Endothelial cell of umbilical vein (primary cell): ENCODE measurements around the gene MCM6. TPM values are rescaled to one million over a fixed set of nuclear protein-coding genes. Genes with fewer than 3 reads are reported as not detected.

ENCODE experiments used
- Bru-seq: library from RNA; stranded (reverse); fragments of 400-500 nt; gene quantifications from one replicate; lab custom pipeline; 2021; lab: Mats Ljungman, UMichigan
- BruChase-seq, 2 experiments: library from RNA; stranded (reverse); fragments of 400-500 nt; gene quantifications; one replicate each; lab custom pipeline; 2021; lab: Mats Ljungman, UMichigan
- BruUV-seq: library from RNA; stranded (reverse); fragments of 400-500 nt; replicated peaks from 2 replicates; lab custom pipeline; 2021; lab: Mats Ljungman, UMichigan
- CTCF ChIA-PET: fragments of 300-600, 350-600 bp; sonication (Branson Sonifier 250); formaldehyde crosslinking; loops from one replicate; lab custom pipeline; 2021; ENCODE audit warnings: antibody characterized with exemption, inconsistent platforms; lab: Charles Lee
- POLR2A ChIA-PET: fragments of 300-600, 350-600 bp; sonication (Branson Sonifier 250); formaldehyde crosslinking; loops from one replicate; lab custom pipeline; 2021; ENCODE audit warnings: antibody characterized with exemption, inconsistent platforms; lab: Charles Lee
- DNase-seq: peaks from one replicate; pipeline ENCODE4 v3.0.0-alpha.2; 2011; ENCODE audit warnings: low read depth, low spot score
- FAIRE-seq: peaks from 2 replicates; lab custom pipeline; 2011; peaks lifted over from hg19 to GRCh38; lab: Jason Lieb, UNC
- H2AFZ ChIP-seq: 2 replicates; pipeline ENCODE4 v1.6.0; 2012; ENCODE audit warnings: low read depth, low read length, control low read depth, inconsistent platforms
- H3K27ac ChIP-seq: 2 replicates; pipeline ENCODE4 v1.5.1; 2011; ENCODE audit warnings: low read depth, mild to moderate bottlenecking, control low read depth, low read length, moderate library complexity; ENCODE audit not compliant: insufficient read depth
- H3K27me3 ChIP-seq, 2 experiments: 2 replicates each; pipeline versions ENCODE4 v1.6.0 to v1.6.1; 2011; ENCODE audit warnings: low read length in 2 of 2, mixed read lengths in 1 of 2; ENCODE audit not compliant: control insufficient read depth in 2 of 2, insufficient read depth in 2 of 2
- H3K36me3 ChIP-seq, 2 experiments: 2 replicates in 1 of 2; 3 replicates in 1 of 2; pipeline ENCODE4 v1.5.1; 2011; ENCODE audit warnings: low read length in 2 of 2, mild to moderate bottlenecking in 1 of 2, moderate library complexity in 1 of 2; ENCODE audit not compliant: control insufficient read depth in 2 of 2, insufficient read depth in 2 of 2; ENCODE audit errors: extremely low read depth in 1 of 2
- H3K4me1 ChIP-seq: 3 replicates; pipeline ENCODE4 v1.5.1; 2011; ENCODE audit warnings: mild to moderate bottlenecking, low read length; ENCODE audit not compliant: control insufficient read depth, insufficient read depth; ENCODE audit errors: extremely low read depth
- H3K4me2 ChIP-seq: 2 replicates; pipeline ENCODE4 v1.6.1; 2011; ENCODE audit warnings: low read length, control low read depth, mixed read lengths; ENCODE audit not compliant: insufficient read depth
- H3K4me3 ChIP-seq, 3 experiments: fragments of 200-600 bp in 1 of 3; sonication (generic), shearing (Covaris generic) in 1 of 3; replicated peaks in 1 of 3; 2 replicates each; pipeline ENCODE4 v1.5.1; 2011 to 2016; ENCODE audit warnings: control low read depth in 3 of 3, low read length in 3 of 3, mild to moderate bottlenecking in 2 of 3, inconsistent platforms in 1 of 3, low read depth in 1 of 3, moderate library complexity in 1 of 3; ENCODE audit not compliant: insufficient read depth in 1 of 3
- H3K79me2 ChIP-seq: 2 replicates; pipeline ENCODE4 v1.6.0; 2012; ENCODE audit warnings: low read length, inconsistent platforms; ENCODE audit not compliant: control insufficient read depth, insufficient read depth
- H3K9ac ChIP-seq: replicated peaks from 2 replicates; pipeline ENCODE3; 2011; ENCODE audit warnings: low read length, control low read depth; ENCODE audit not compliant: insufficient read depth; ENCODE audit errors: extremely low read depth
- H3K9me1 ChIP-seq: replicated peaks from 3 replicates; pipeline ENCODE4 v1.6.0; 2011; ENCODE audit warnings: mild to moderate bottlenecking, low read length; ENCODE audit not compliant: control insufficient read depth, insufficient read depth; ENCODE audit errors: extremely low read depth
- H3K9me3 ChIP-seq: replicated peaks from 2 replicates; pipeline ENCODE4 v1.5.1; 2012; ENCODE audit warnings: low read length, inconsistent platforms; ENCODE audit not compliant: control insufficient read depth, insufficient read depth
- H4K20me1 ChIP-seq: replicated peaks from 2 replicates; pipeline ENCODE3; 2011; ENCODE audit warnings: mild to moderate bottlenecking, low read length; ENCODE audit not compliant: control insufficient read depth, insufficient read depth; ENCODE audit errors: extremely low read depth
- CTCF ChIP-seq, 2 donors: IDR thresholded peaks; 1 replicate in 1 of 2; 2 replicates in 1 of 2; pipeline ENCODE4 v1.5.1; 2011; ENCODE audit warnings: low read length in 2 of 2, mild to moderate bottlenecking in 2 of 2, moderate library complexity in 2 of 2, control low read depth in 1 of 2, inconsistent platforms in 1 of 2, low read depth in 1 of 2; ENCODE audit not compliant: insufficient read depth in 1 of 2; ENCODE audit errors: extremely low read depth in 1 of 2
- EZH2 ChIP-seq: IDR thresholded peaks from 2 replicates; pipeline ENCODE4 v1.6.1; 2012; ENCODE audit warnings: borderline replicate concordance, low read depth, mild to moderate bottlenecking, moderate library complexity, low read length, inconsistent platforms; ENCODE audit not compliant: severe bottlenecking
- FOS ChIP-seq: IDR thresholded peaks from 2 replicates; pipeline ENCODE4 v1.6.1; 2011; ENCODE audit warnings: mild to moderate bottlenecking, low read length, moderate library complexity, borderline replicate concordance; ENCODE audit not compliant: insufficient read depth
- GATA2 ChIP-seq: IDR thresholded peaks from 2 replicates; pipeline ENCODE4 v1.7.0; 2011; ENCODE audit warnings: low read depth, mild to moderate bottlenecking, moderate library complexity, mixed read lengths, low read length; ENCODE audit not compliant: insufficient read length, insufficient read depth
- JUN ChIP-seq: IDR thresholded peaks from 2 replicates; pipeline ENCODE4 v1.6.1; 2011; ENCODE audit warnings: borderline replicate concordance, low read depth; ENCODE audit not compliant: insufficient read length, insufficient read depth
- MAX ChIP-seq: IDR thresholded peaks from 2 replicates; pipeline ENCODE4 v1.6.1; 2011; ENCODE audit not compliant: insufficient read depth, insufficient read length
- MYC ChIP-seq: IDR thresholded peaks from one replicate; pipeline ENCODE4 v1.6.1; 2011; ENCODE audit warnings: mild to moderate bottlenecking, low read depth, low read length
- POLR2A ChIP-seq: IDR thresholded peaks from 2 replicates; pipeline ENCODE4 v1.6.1; 2012; ENCODE audit warnings: low read depth, mild to moderate bottlenecking, control low read depth, low read length
- POLR2AphosphoS5 ChIP-seq: IDR thresholded peaks from 2 replicates; pipeline ENCODE4 v1.6.1; 2012; ENCODE audit warnings: low read depth, mild to moderate bottlenecking, control low read depth, low read length, moderate library complexity; ENCODE audit not compliant: insufficient read depth
- dilution Hi-C: fragments of 300-500 bp; cut with MboI; formaldehyde crosslinking; loops from one replicate; pipeline ENCODE4 v1.15.0; 2019; ENCODE audit warnings: low sequenced_read_pairs; ENCODE audit not compliant: extremely low pct_ligation_motif_present
- intact Hi-C: fragments of 100-400 bp; cut with micrococcal nuclease; formaldehyde crosslinking; loops from one replicate; pipeline ENCODE4 v1.10.0; 2022
- long read RNA-seq: library from polyadenylated mRNA; stranded (forward); transcript quantifications from one replicate; pipeline ENCODE4 v2.0.0, GENCODE V29; 2021
- polyA minus RNA-seq, 3 experiments: library from RNA; depleted of rRNA, polyadenylated mRNA; stranded (reverse); fragments of >200 nt; gene quantifications; 1 replicate in 1 of 3; 2 replicates in 2 of 3; pipeline ENCODE4 v1.2.3, GENCODE V29; 2011
- polyA plus RNA-seq, 4 experiments: library from polyadenylated mRNA; depleted of rRNA in 3 of 4; stranded (reverse) in 3 of 4; unstranded in 1 of 4; fragments of >200 nt; gene quantifications; 2 replicates each; pipeline versions ENCODE4 v1.2.1 to v1.2.3, GENCODE V29; 2011 to 2012; ENCODE audit warnings: missing spikeins in 1 of 4
- total RNA-seq: library from RNA; stranded (reverse); gene quantifications from 2 replicates; pipeline ENCODE4 v1.2.3, GENCODE V29; 2021

Gene MCM6
- total RNA-seq (48.1 and 52.6 TPM in 2 replicates), polyA plus RNA-seq (15.1 and 20.6 TPM in 2 replicates), polyA minus RNA-seq (40.8 and 41.8 TPM in 2 replicates), Bru-seq, nascent RNA (percentile 86 among the genes with signal in this experiment), BruChase-seq, experiment 1, labeled RNA remaining after a 6-hour chase (percentile 83 among the genes with signal in this experiment), BruChase-seq, experiment 2, labeled RNA remaining after a 2-hour chase (percentile 70 among the genes with signal in this experiment)
- 26.3 and 28.9 TPM in 2 replicates for polyA plus RNA-seq (2011; cell fraction: cytosol; rRNA removed)
- polyA plus RNA-seq (2011; cell fraction: nucleus; rRNA removed): 21.8 and 30.3 TPM in 2 replicates
- polyA plus RNA-seq (2012): 28.5 and 41.4 TPM in 2 replicates
- polyA minus RNA-seq (2011; cell fraction: cytosol; rRNA and poly(A)+ RNA removed): 49.3 TPM
- 13.4 and 24.0 TPM in 2 replicates for polyA minus RNA-seq (2011; cell fraction: nucleus; rRNA and poly(A)+ RNA removed)
- long read RNA-seq, transcript MCM6-201 (17 exons, 3,736 nt): major isoform, 149 of 168 reads
- long read RNA-seq, partial matches to known transcripts: 9 of 168 reads
- long read RNA-seq, other reads (novel, unspliced or antisense): 10 of 168 reads

GRCh38 chr2:135876066-135876711 lies at the start of gene MCM6:
Gene MCM6 (minus strand): TSS chr2:135876443. CDS start chr2:135876365, 78 bp downstream.
- dilution Hi-C loops: no loop called here
- peaks cover 30% of the 10 kb centered on the region for H3K79me2 ChIP-seq
- TSS peak; percentile 58 for BruUV-seq
- DNase-seq: peak; percentile 99
- H3K9me1 ChIP-seq: no peaks in the 10 kb centered on the region
- peak within 1 kb of the TSS; percentile 97 for H2AFZ ChIP-seq
- peak within 1 kb of the TSS; percentile 58 for H3K27ac ChIP-seq
- H3K36me3 ChIP-seq: peaks cover 0 to 4% of the 10 kb centered on the region in 2 experiments
- FAIRE-seq: peak; percentile 92
- H3K27me3 ChIP-seq: no peaks in the 10 kb centered on the region
- H3K4me1 ChIP-seq: peaks cover 5% of the 10 kb centered on the region
- peak within 1 kb of the TSS; percentile 85 for H3K4me2 ChIP-seq
- H3K9ac ChIP-seq: peak within 1 kb of the TSS; percentile 83
- TF ChIP-seq FOS: no peak
- peak; percentile 44 for TF ChIP-seq POLR2AphosphoS5
- peak; percentile 26 for TF ChIP-seq POLR2A
- no peak for TF ChIP-seq EZH2
- no peaks in the 10 kb centered on the region for H3K9me3 ChIP-seq
- ChIA-PET CTCF (interaction anchor here (0.8 to 1.9 kb wide), 8 partner anchors 10 to 887 kb away, joined by 3 to 8 read pairs (median 4); no protein-coding TSS in a partner anchor), POLR2A (no interaction called here)
- no peaks in the 10 kb centered on the region for H4K20me1 ChIP-seq
- intact Hi-C loops: loop anchor here (5.0 kb wide), 3 partner anchors 36 to 344 kb away; partner anchors contain the start of genes R3HDM1, UBXN4 and ZRANB3
- peak within 1 kb of the TSS; percentile 75 to 83 (median 76) for H3K4me3 ChIP-seq

GRCh38 chr2:135925571-135925970 lies 49.3 kb upstream of the MCM6 start:
- Histone ChIP-seq H3K27ac (no peak overlapping the region), H3K27me3 (no peaks in the 10 kb centered on the region), H3K79me2 (no peaks in the 10 kb centered on the region), H2AFZ (no peak overlapping the region), H3K4me3 (no peak overlapping the region), H3K4me1 (no peaks in the 10 kb centered on the region), H3K9me1 (no peaks in the 10 kb centered on the region), H3K9ac (no peak overlapping the region), H3K9me3 (no peaks in the 10 kb centered on the region), H3K4me2 (no peak overlapping the region), H4K20me1 (no peaks in the 10 kb centered on the region), H3K36me3 (peaks cover 0 to 4% of the 10 kb centered on the region in 2 experiments)
- intact Hi-C loops (no loop called here), dilution Hi-C loops (no loop called here)
- BruUV-seq: no TSS peak
- TF ChIP-seq CTCF (IDR thresholded peaks at IDR 0.05; ENCODE audit: extremely low read depth in 1 of 2, insufficient read depth in 1 of 2, low read depth in 1 of 2, low read length in 2 of 2) (no peak), MYC (no peak), FOS (no peak), MAX (no peak), GATA2 (no peak), POLR2AphosphoS5 (no peak), EZH2 (no peak), JUN (no peak), POLR2A (no peak)
- FAIRE-seq (no peak), DNase-seq (no peak)
- ChIA-PET POLR2A (no interaction called here), CTCF (interaction anchor here (1.7 kb wide), 1 partner anchor 12 kb away, joined by 4 read pairs; no protein-coding TSS in a partner anchor)
